ENCODE data around the gene R3HDM4.

The R3HDM4 gene

DNA sequence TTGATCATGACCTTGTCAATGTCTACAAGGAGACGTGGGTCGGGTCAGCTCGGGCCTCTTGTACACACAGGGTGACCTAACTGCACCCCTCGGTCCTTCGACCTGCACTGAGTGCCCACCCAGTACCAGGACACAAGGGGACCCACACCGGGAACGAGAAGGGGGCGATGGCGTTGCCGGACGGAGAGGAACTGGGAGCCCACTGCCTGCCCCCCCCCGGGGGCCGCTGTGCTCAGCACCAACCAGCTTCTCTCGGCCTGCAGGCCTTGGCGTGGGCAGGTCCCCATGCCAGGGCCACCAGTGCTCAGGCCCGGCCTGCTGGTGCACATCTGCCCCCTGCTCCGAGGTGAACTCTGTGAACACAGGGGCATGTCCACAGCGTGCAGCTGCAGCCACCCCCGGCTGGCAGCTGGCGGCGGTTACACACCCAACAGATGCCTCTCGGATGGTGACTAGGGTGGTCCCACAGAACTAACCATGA lies 39.4 kb downstream of the R3HDM4 start:
- no peak for TF ChIP-seq SIN3A (IDR thresholded peaks at IDR 0.05; ENCODE audit: borderline replicate concordance, insufficient read depth, low read length)
- TF ChIP-seq, protein P1, sequence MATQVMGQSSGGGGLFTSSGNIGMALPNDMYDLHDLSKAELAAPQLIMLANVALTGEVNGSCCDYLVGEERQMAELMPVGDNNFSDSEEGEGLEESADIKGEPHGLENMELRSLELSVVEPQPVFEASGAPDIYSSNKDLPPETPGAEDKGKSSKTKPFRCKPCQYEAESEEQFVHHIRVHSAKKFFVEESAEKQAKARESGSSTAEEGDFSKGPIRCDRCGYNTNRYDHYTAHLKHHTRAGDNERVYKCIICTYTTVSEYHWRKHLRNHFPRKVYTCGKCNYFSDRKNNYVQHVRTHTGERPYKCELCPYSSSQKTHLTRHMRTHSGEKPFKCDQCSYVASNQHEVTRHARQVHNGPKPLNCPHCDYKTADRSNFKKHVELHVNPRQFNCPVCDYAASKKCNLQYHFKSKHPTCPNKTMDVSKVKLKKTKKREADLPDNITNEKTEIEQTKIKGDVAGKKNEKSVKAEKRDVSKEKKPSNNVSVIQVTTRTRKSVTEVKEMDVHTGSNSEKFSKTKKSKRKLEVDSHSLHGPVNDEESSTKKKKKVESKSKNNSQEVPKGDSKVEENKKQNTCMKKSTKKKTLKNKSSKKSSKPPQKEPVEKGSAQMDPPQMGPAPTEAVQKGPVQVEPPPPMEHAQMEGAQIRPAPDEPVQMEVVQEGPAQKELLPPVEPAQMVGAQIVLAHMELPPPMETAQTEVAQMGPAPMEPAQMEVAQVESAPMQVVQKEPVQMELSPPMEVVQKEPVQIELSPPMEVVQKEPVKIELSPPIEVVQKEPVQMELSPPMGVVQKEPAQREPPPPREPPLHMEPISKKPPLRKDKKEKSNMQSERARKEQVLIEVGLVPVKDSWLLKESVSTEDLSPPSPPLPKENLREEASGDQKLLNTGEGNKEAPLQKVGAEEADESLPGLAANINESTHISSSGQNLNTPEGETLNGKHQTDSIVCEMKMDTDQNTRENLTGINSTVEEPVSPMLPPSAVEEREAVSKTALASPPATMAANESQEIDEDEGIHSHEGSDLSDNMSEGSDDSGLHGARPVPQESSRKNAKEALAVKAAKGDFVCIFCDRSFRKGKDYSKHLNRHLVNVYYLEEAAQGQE (IDR thresholded peaks at IDR 0.05; ENCODE audit: insufficient read depth in 1 of 2, low read depth in 2 of 2, low read length in 2 of 2) = no peak
- TF ChIP-seq POLR2AphosphoS5 (IDR thresholded peaks at IDR 0.05; ENCODE audit: low read depth, low read length) = no peak
- TF ChIP-seq FOXP2 (optimal IDR thresholded peaks at IDR 0.05; ENCODE audit: borderline replicate concordance, extremely low read depth, extremely low read length, insufficient read depth) = no peak
- no peak for TF ChIP-seq TAF1 (IDR thresholded peaks at IDR 0.05; ENCODE audit: borderline replicate concordance, insufficient read depth, low read length)

DNA sequence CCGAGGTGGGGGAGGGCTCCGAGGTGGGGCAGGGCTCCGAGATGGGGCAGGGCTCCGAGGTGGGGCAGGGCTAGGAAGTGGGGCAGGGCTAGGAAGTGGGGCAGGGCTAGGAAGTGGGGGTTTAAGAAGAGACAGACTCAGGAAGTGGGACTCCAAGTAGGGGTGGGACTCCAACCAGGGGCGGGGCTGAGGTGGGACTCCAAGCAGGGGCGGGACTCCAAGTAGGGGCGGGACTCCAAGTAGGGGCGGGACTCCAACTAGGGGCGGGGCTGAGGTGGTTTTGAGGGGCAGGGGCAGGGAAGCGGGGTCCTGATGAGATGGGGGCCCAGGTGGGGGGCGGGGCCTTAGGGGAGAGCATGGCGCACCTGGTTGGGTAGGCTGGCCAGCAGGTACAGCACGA lies 39.9 kb downstream of the R3HDM4 start:
- TF ChIP-seq SIN3A (IDR thresholded peaks at IDR 0.05; ENCODE audit: borderline replicate concordance, insufficient read depth, low read length) = no peak
- TF ChIP-seq POLR2AphosphoS5 (IDR thresholded peaks at IDR 0.05; ENCODE audit: low read depth, low read length) = no peak
- TF ChIP-seq, protein P1 (IDR thresholded peaks at IDR 0.05; ENCODE audit: insufficient read depth in 1 of 2, low read depth in 2 of 2, low read length in 2 of 2) = no peak
- no peak for TF ChIP-seq TAF1 (IDR thresholded peaks at IDR 0.05; ENCODE audit: borderline replicate concordance, insufficient read depth, low read length)
- TF ChIP-seq FOXP2 (optimal IDR thresholded peaks at IDR 0.05; ENCODE audit: borderline replicate concordance, extremely low read depth, extremely low read length, insufficient read depth) = no peak

DNA sequence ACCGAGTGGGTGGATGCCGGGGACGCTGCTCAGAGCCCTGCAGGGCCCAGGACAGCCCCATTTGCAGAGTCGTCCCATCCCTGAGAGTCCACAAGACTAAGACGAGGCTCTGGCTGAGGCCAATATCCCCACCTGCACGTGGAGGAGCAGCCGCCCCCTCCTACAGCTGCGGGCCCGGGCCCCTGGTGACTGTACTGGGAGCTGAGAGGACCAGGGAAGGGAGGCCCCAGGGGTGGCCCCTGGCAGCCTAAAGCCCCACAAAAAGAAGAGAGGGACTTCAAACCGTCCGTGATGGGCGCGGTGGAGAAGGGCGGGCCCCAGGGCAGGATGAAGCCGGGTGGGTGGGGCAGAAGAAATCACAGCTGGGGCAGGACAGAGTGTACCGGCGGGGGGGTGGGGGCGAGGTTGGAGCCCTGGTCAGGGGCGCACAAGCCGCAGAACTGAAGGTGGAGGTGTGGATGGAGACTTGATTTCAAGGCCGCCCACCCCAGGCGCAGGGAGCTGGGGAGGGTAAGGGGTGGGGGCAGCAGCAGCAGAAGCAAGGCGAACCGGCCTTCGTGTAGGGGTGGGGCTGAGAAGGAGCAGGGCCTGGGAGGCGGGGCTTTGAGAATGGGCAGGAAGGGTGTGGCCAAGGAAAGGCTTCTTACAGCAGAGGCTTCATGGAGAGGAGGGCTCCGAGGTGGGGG lies 40.6 kb downstream of the R3HDM4 start:
- TF ChIP-seq FOXP2 (optimal IDR thresholded peaks at IDR 0.05; ENCODE audit: borderline replicate concordance, extremely low read depth, extremely low read length, insufficient read depth) = peak; percentile 39
- TF ChIP-seq TAF1 (IDR thresholded peaks at IDR 0.05; ENCODE audit: borderline replicate concordance, insufficient read depth, low read length) = no peak
- no peak for TF ChIP-seq SIN3A (IDR thresholded peaks at IDR 0.05; ENCODE audit: borderline replicate concordance, insufficient read depth, low read length)

DNA sequence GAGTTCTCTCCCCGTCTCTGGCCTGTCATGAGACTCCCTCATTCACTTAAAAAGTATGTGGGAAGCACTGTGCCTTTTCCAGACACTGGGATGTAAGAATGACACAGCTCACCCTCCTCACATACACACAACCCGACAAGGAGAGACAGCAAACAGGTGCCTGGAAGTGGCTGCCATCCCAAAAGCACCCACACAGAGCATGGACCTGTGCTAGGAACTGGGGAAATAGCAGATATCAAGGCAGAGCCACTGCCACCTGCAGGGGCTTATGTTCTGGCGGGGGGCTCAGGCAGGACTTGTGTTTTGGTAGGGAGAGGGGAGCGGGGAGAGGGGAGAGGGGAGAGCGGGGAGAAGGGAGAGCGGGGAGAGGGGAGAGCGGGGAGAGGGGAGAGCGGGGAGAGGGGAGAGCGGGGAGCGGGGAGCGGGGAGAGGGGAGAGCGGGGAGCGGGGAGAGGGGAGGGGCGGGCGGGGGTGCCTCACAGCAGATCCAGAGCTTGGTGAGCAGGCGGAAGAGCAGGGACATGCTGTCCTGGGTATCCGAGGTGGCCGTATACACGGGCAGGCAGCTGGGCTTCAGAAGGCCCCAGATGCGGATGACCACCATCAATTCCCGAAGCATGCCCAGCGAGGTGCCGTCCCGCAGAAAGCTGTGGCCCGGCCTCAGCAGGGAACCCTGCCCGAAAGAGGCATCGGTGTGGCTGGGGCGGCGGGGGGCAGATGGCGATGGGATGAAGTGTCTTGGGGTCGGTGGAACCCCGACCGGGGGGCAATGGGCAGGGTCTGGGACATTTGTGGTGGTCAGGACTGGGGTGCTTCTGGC lies 41.4 kb downstream of the R3HDM4 start:
- TF ChIP-seq TAF1 (IDR thresholded peaks at IDR 0.05; ENCODE audit: borderline replicate concordance, insufficient read depth, low read length) (no peak), SIN3A (IDR thresholded peaks at IDR 0.05; ENCODE audit: borderline replicate concordance, insufficient read depth, low read length) (no peak), POLR2AphosphoS5 (IDR thresholded peaks at IDR 0.05; ENCODE audit: low read depth, low read length) (no peak), FOXP2 (optimal IDR thresholded peaks at IDR 0.05; ENCODE audit: borderline replicate concordance, extremely low read depth, extremely low read length, insufficient read depth) (no peak)
- TF ChIP-seq, protein P1 (IDR thresholded peaks at IDR 0.05; ENCODE audit: insufficient read depth in 1 of 2, low read depth in 2 of 2, low read length in 2 of 2) = no peak

DNA sequence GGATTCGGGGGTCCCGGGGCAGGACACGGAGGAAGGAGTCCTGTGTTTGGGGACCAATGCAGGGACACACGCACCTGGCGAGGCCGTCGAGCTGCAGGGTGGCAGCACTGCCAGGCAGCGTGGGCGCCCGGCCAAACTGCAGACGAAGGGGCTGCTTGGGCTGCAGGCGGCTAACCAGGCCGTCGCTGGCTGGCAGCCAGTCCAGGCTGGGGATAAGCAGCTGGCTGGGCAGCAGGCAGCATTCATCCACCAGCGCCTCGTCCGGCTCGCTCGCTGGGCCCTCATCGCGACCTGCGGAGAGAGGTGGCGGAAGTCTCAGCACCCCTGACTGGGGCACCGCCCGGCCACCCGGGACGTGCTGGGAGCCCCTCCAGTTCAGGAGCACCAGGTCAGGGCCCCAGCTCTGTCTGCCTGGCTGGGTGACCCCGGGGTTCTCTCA lies 42.0 kb downstream of the R3HDM4 start:
- TF ChIP-seq SIN3A (IDR thresholded peaks at IDR 0.05; ENCODE audit: borderline replicate concordance, insufficient read depth, low read length) = no peak
- TF ChIP-seq, protein P1 (IDR thresholded peaks at IDR 0.05; ENCODE audit: insufficient read depth in 1 of 2, low read depth in 2 of 2, low read length in 2 of 2) = no peak
